Vagina (tissue), 2 donors: Measurements from ENCODE around the gene BRD3OS. TPM values are rescaled to one million over a fixed set of nuclear protein-coding genes. Genes with fewer than 3 reads are reported as not detected.
"Not testable (repeated sequence)": the region's sequence is repeated elsewhere in the genome, so short reads cannot be mapped to it uniquely, and the experiment has no call there.

Source experiments
- DNase-seq, 2 donors: peaks; one replicate each; pipeline ENCODE4 v3.0.0-alpha.2; 2017; ENCODE audit errors: extremely low spot score in 2 of 2
- H3K27ac ChIP-seq: fragments of 200-600 bp; sonication (generic); one replicate; pipeline ENCODE4 v1.5.1; 2019
- H3K27me3 ChIP-seq: fragments of 200-600 bp; sonication (generic); one replicate; pipeline ENCODE4 v1.5.1; 2019
- H3K36me3 ChIP-seq, 2 donors: fragments of 200-600 bp; sonication (generic); one replicate each; pipeline ENCODE4 v1.5.1; 2017 to 2019
- H3K4me1 ChIP-seq: fragments of 200-600 bp; sonication (generic); one replicate; pipeline ENCODE4 v1.5.1; 2019
- H3K4me3 ChIP-seq, 2 donors: fragments of 200-600 bp; sonication (generic); 1 replicate in 1 of 2; 2 replicates in 1 of 2; pipeline ENCODE4 v1.5.1; 2016 to 2019
- H3K9me3 ChIP-seq: fragments of 200-600 bp; sonication (generic); one replicate; pipeline ENCODE4 v1.5.1; 2019
- POLR2A ChIP-seq, 2 donors: fragments of 450-650 bp; IDR thresholded peaks; one replicate each; pipeline ENCODE4 v1.6.1; 2017; ENCODE audit warnings: antibody characterized with exemption in 2 of 2, mild to moderate bottlenecking in 2 of 2, moderate library complexity in 2 of 2
- POLR2AphosphoS5 ChIP-seq, 2 donors: sonication (generic); formaldehyde crosslinking; IDR thresholded peaks; one replicate each; pipeline ENCODE4 v1.9.0; 2017; ENCODE audit warnings: antibody characterized with exemption in 2 of 2, mild to moderate bottlenecking in 2 of 2, low read depth in 1 of 2; ENCODE audit not compliant: insufficient read depth in 1 of 2
- intact Hi-C: fragments of 100-400 bp; cut with DNase I; formaldehyde crosslinking; loops from one replicate; pipeline ENCODE4 v1.15.1; 2023
- total RNA-seq: library from RNA; depleted of rRNA; stranded (reverse); fragments of >200 nt; gene quantifications from one replicate; pipeline ENCODE4 v1.2.3, GENCODE V29; 2016
- TF ChIP-seq, protein P1 (sequence below), 3 experiments: fragments of 450-650 bp in 2 of 3; fragments of 200-600 bp in 1 of 3; sonication (generic) in 1 of 3; IDR thresholded peaks; one replicate each; pipeline ENCODE4 v1.5.1; 2017 to 2019; ENCODE audit warnings: antibody characterized with exemption in 3 of 3, mild to moderate bottlenecking in 2 of 3, moderate library complexity in 2 of 3

Gene BRD3OS
- total RNA-seq, 1 donor from 2014 or later: 13.0 TPM

GRCh38 chr9:133987946-133988665 lies 37.2 kb upstream of the BRD3OS start:
- Histone ChIP-seq H3K4me3 (no peak overlapping the region), H3K9me3 (no peaks in the 10 kb centered on the region), H3K27ac (no peak overlapping the region), H3K36me3 (no peaks in the 10 kb centered on the region), H3K4me1 (peaks cover 14% of the 10 kb centered on the region), H3K27me3 (no peaks in the 10 kb centered on the region)
- no peak for DNase-seq
- no peak for TF ChIP-seq POLR2AphosphoS5 (IDR thresholded peaks at IDR 0.05; ENCODE audit: insufficient read depth in 1 of 2, low read depth in 1 of 2)
- TF ChIP-seq POLR2A (IDR thresholded peaks at IDR 0.05): no peak
- TF ChIP-seq, protein P1, sequence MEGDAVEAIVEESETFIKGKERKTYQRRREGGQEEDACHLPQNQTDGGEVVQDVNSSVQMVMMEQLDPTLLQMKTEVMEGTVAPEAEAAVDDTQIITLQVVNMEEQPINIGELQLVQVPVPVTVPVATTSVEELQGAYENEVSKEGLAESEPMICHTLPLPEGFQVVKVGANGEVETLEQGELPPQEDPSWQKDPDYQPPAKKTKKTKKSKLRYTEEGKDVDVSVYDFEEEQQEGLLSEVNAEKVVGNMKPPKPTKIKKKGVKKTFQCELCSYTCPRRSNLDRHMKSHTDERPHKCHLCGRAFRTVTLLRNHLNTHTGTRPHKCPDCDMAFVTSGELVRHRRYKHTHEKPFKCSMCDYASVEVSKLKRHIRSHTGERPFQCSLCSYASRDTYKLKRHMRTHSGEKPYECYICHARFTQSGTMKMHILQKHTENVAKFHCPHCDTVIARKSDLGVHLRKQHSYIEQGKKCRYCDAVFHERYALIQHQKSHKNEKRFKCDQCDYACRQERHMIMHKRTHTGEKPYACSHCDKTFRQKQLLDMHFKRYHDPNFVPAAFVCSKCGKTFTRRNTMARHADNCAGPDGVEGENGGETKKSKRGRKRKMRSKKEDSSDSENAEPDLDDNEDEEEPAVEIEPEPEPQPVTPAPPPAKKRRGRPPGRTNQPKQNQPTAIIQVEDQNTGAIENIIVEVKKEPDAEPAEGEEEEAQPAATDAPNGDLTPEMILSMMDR (IDR thresholded peaks at IDR 0.05): no peak
- intact Hi-C loops: no loop called here

DNA sequence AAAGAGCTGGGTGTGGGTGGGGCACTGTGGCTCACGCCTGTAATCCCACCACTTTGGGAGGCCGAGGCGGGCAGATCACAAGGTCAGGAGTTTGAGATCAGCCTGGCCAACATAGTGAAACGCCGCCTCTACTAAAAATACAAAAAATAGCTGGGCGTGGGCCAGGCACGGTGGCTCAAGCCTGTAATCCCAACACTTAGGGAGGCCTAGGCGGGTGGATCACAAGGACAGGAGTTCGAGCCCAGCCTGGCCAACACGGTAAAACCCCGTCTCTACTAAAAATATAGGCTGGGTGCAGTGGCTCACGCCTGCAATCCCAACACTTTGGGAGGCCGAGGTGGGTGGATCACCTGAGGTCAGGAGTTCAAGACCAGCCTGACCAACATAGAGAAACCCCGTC lies 36.5 kb upstream of the BRD3OS start:
- intact Hi-C loops, DNase-seq, H3K4me3 ChIP-seq, H3K36me3 ChIP-seq, H3K27me3 ChIP-seq, H3K9me3 ChIP-seq, H3K27ac ChIP-seq: not testable (repeated sequence)
- peaks cover 18% of the 10 kb centered on the region for H3K4me1 ChIP-seq

- intact Hi-C loops: no loop called here
- Histone ChIP-seq H3K27me3 (no peaks in the 10 kb centered on the region), H3K4me1 (peaks cover 25% of the 10 kb centered on the region), H3K27ac (no peak overlapping the region), H3K9me3 (no peaks in the 10 kb centered on the region), H3K36me3 (no peaks in the 10 kb centered on the region), H3K4me3 (no peak overlapping the region)
- TF ChIP-seq, protein P1 (IDR thresholded peaks at IDR 0.05): no peak
- TF ChIP-seq POLR2AphosphoS5 (IDR thresholded peaks at IDR 0.05; ENCODE audit: insufficient read depth in 1 of 2, low read depth in 1 of 2) (no peak), POLR2A (IDR thresholded peaks at IDR 0.05) (no peak)
- DNase-seq: no peak
These were observed 35.5 kb upstream of the BRD3OS start for GRCh38 chr9:133989625-133990365.

- Histone ChIP-seq H3K4me3 (peak overlapping the region; percentile 60 to 81), H3K9me3 (no peaks in the 10 kb centered on the region), H3K27me3 (no peaks in the 10 kb centered on the region), H3K36me3 (no peaks in the 10 kb centered on the region), H3K27ac (peak overlapping the region; percentile 5), H3K4me1 (peaks cover 25% of the 10 kb centered on the region)
- no peak for DNase-seq
- intact Hi-C loops: no loop called here
- TF ChIP-seq POLR2AphosphoS5 (IDR thresholded peaks at IDR 0.05; ENCODE audit: insufficient read depth in 1 of 2, low read depth in 1 of 2) (peak in 1 of 2 donors; percentile 59), POLR2A (IDR thresholded peaks at IDR 0.05) (no peak)
These were observed 34.7 kb upstream of the BRD3OS start for GRCh38 chr9:133990366-133991213.

- Histone ChIP-seq H3K9me3 (no peaks in the 10 kb centered on the region), H3K4me3 (peak overlapping the region; percentile 60 to 81)
- intact Hi-C loops: no loop called here
These were observed 33.9 kb upstream of the BRD3OS start for GRCh38 chr9:133991214-133991921.

More at GRCh38 chr9:133991214-133991921, 33.9 kb upstream of the BRD3OS start:
- H3K36me3 ChIP-seq: no peaks in the 10 kb centered on the region
- no peaks in the 10 kb centered on the region for H3K27me3 ChIP-seq
- DNase-seq: no peak
- H3K27ac ChIP-seq: peak overlapping the region; percentile 5
- TF ChIP-seq, protein P1 (IDR thresholded peaks at IDR 0.05): no peak
- TF ChIP-seq POLR2AphosphoS5 (IDR thresholded peaks at IDR 0.05; ENCODE audit: insufficient read depth in 1 of 2, low read depth in 1 of 2) (no peak), POLR2A (IDR thresholded peaks at IDR 0.05) (no peak)
- peaks cover 25% of the 10 kb centered on the region for H3K4me1 ChIP-seq
